NCI-H2227 (cell line): ENCODE data around the gene RAB34.

Experiments
- DNase-seq: peaks from one replicate; lab custom pipeline; 2025; ENCODE audit not compliant: unreplicated experiment; lab: John Stamatoyannopoulos, UW

The RAB34 gene

GRCh38 chr17:28712705-28713415 is 4.8 kb downstream of the RAB34 start:
- no peak for DNase-seq

- DNase-seq: no peak
Observed at GRCh38 chr17:28712032-28712704, 5.5 kb downstream of the RAB34 start.

- no peak for DNase-seq
Observed at GRCh38 chr17:28711723-28712031, 6.0 kb downstream of the RAB34 start, which contains the start of gene PROCA1. Gene PROCA1, minus strand, starts transcription at chr17:28711888. Its CDS starts 228 bp downstream, at chr17:28711660.

GRCh38 chr17:28710861-28711722 is 6.6 kb downstream of the RAB34 start:
- DNase-seq: peak; percentile 90

GRCh38 chr17:28707339-28707720 is 10.3 kb downstream of the RAB34 start:
- no peak for DNase-seq

GRCh38 chr17:28706471-28707338 is 11.0 kb downstream of the RAB34 start:
- DNase-seq: no peak

GRCh38 chr17:28705728-28706334 is 11.8 kb downstream of the RAB34 start:
- no peak for DNase-seq

GRCh38 chr17:28705074-28705659 is 12.5 kb downstream of the RAB34 start:
- no peak for DNase-seq

- no peak for DNase-seq
Observed at GRCh38 chr17:28704219-28704858, 13.3 kb downstream of the RAB34 start.

- no peak for DNase-seq
Observed at GRCh38 chr17:28703552-28704218, 14.0 kb downstream of the RAB34 start.

GRCh38 chr17:28702752-28703150 is 14.9 kb downstream of the RAB34 start:
- DNase-seq: no peak

- no peak for DNase-seq
Observed at GRCh38 chr17:28702026-28702751, 15.5 kb downstream of the RAB34 start.

- DNase-seq: no peak
Observed at GRCh38 chr17:28700830-28701492, 16.7 kb downstream of the RAB34 start.

GRCh38 chr17:28700278-28700677 is 17.4 kb downstream of the RAB34 start:
- DNase-seq: no peak

- no peak for DNase-seq
Observed at GRCh38 chr17:28698253-28698941, 19.3 kb downstream of the RAB34 start.

GRCh38 chr17:28693869-28694268 is 23.8 kb downstream of the RAB34 start:
- DNase-seq: no peak

GRCh38 chr17:28689011-28689410 is 28.7 kb downstream of the RAB34 start:
- DNase-seq: no peak
